Loucy (cell line): ENCODE measurements around the gene ADAMTSL2.

ENCODE experiments used
- H2AFZ ChIP-seq: fragments of 200-600 bp; sonication (generic); 2 replicates; pipeline ENCODE4 v1.6.0; 2016; ENCODE audit warnings: antibody characterized with exemption, mild to moderate bottlenecking, low read length, moderate library complexity
- H3F3A ChIP-seq: fragments of 200-600 bp; 2 replicates; pipeline ENCODE4 v1.6.0; 2016; ENCODE audit warnings: antibody characterized with exemption, low read depth, mild to moderate bottlenecking
- H3K27me3 ChIP-seq: fragments of 200-600 bp; sonication (generic); 2 replicates; pipeline ENCODE4 v1.6.1; 2014; ENCODE audit warnings: low read length, mild to moderate bottlenecking; ENCODE audit not compliant: insufficient read depth, poor library complexity, severe bottlenecking
- H3K36me3 ChIP-seq: fragments of 200-600 bp; sonication (generic); 2 replicates; pipeline ENCODE4 v1.6.1; 2016; ENCODE audit warnings: low read length; ENCODE audit not compliant: insufficient read depth
- H3K4me1 ChIP-seq: fragments of 200-600 bp; sonication (generic); 2 replicates; pipeline ENCODE4 v1.5.1; 2014; ENCODE audit warnings: low read length, mild to moderate bottlenecking; ENCODE audit not compliant: insufficient read depth, poor library complexity, severe bottlenecking
- H3K4me2 ChIP-seq: fragments of 200-600 bp; sonication (generic); 2 replicates; pipeline ENCODE4 v1.6.0; 2014; ENCODE audit warnings: antibody characterized with exemption, low read length, low read depth, mild to moderate bottlenecking; ENCODE audit not compliant: poor library complexity, severe bottlenecking
- H3K4me3 ChIP-seq: fragments of 200-600 bp; sonication (generic); 2 replicates; pipeline ENCODE4 v1.5.1; 2014; ENCODE audit warnings: low read length, mild to moderate bottlenecking, mixed read lengths; ENCODE audit not compliant: poor library complexity, severe bottlenecking
- H3K79me2 ChIP-seq: fragments of 200-600 bp; sonication (generic); 2 replicates; pipeline ENCODE4 v1.6.1; 2014; ENCODE audit warnings: low read length; ENCODE audit not compliant: insufficient read depth
- H3K9ac ChIP-seq: fragments of 200-600 bp; sonication (generic); 2 replicates; pipeline ENCODE4 v1.6.0; 2014; ENCODE audit warnings: mild to moderate bottlenecking, low read depth, low read length, moderate library complexity; ENCODE audit not compliant: poor library complexity, severe bottlenecking
- H3K9me2 ChIP-seq: fragments of 200-600 bp; sonication (generic); replicated peaks from 2 replicates; pipeline ENCODE4 v1.6.1; 2016; ENCODE audit warnings: low read depth, low read length, mixed read lengths
- H3K9me3 ChIP-seq: fragments of 200-600 bp; sonication (generic); 2 replicates; pipeline ENCODE4 v1.6.1; 2014; ENCODE audit warnings: mild to moderate bottlenecking, antibody characterized with exemption, low read length, low read depth; ENCODE audit not compliant: insufficient read depth
- H4K20me1 ChIP-seq: fragments of 200-600 bp; sonication (generic); 2 replicates; pipeline ENCODE4 v1.6.0; 2014; ENCODE audit warnings: antibody characterized with exemption, low read length, mild to moderate bottlenecking; ENCODE audit not compliant: insufficient read depth, poor library complexity, severe bottlenecking
- EZH2phosphoT487 ChIP-seq: fragments of 200-600 bp; IDR thresholded peaks from 2 replicates; pipeline ENCODE4 v1.6.1; 2018; ENCODE audit warnings: antibody characterized with exemption, mild to moderate bottlenecking, moderate library complexity, borderline replicate concordance
- TF ChIP-seq, protein P1 (sequence below): fragments of 200-600 bp; sonication (generic); conservative IDR thresholded peaks from 2 replicates; pipeline ENCODE4 v1.5.1; 2014; ENCODE audit warnings: mild to moderate bottlenecking, antibody characterized with exemption, low read length

Gene ADAMTSL2

DNA sequence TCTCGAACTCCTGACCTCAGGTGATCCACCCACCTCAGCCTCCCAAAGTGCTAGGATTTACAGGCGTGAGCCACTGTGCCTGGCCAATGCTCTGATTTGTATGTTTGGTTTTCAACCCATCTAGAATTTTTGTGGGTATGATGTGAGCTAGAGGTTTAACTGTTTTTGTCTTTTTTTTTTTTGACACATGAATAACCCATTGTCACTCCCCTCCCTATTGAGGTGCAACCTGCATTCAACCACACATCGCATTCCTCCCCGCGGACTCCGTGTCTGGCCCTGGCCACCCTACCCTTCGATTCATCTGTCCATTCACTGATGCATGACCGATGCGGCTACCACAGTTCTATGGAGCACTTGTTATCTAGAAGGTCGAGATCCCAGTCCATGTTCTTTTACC lies 84.2 kb downstream of the ADAMTSL2 start:
- H3K27me3 ChIP-seq = no peaks in the 10 kb centered on the region
- H3K79me2 ChIP-seq = no peaks in the 10 kb centered on the region
- no peak overlapping the region for H3K9ac ChIP-seq
- H3K9me3 ChIP-seq = no peaks in the 10 kb centered on the region
- no peaks in the 10 kb centered on the region for H3K36me3 ChIP-seq
- no peak overlapping the region for H3K4me2 ChIP-seq
- H3K4me1 ChIP-seq = peaks cover 21% of the 10 kb centered on the region
- no peaks in the 10 kb centered on the region for H3K9me2 ChIP-seq
- H4K20me1 ChIP-seq = no peaks in the 10 kb centered on the region
- no peaks in the 10 kb centered on the region for H3F3A ChIP-seq
- H3K4me3 ChIP-seq = no peak overlapping the region
- no peak for TF ChIP-seq EZH2phosphoT487
- TF ChIP-seq, protein P1, sequence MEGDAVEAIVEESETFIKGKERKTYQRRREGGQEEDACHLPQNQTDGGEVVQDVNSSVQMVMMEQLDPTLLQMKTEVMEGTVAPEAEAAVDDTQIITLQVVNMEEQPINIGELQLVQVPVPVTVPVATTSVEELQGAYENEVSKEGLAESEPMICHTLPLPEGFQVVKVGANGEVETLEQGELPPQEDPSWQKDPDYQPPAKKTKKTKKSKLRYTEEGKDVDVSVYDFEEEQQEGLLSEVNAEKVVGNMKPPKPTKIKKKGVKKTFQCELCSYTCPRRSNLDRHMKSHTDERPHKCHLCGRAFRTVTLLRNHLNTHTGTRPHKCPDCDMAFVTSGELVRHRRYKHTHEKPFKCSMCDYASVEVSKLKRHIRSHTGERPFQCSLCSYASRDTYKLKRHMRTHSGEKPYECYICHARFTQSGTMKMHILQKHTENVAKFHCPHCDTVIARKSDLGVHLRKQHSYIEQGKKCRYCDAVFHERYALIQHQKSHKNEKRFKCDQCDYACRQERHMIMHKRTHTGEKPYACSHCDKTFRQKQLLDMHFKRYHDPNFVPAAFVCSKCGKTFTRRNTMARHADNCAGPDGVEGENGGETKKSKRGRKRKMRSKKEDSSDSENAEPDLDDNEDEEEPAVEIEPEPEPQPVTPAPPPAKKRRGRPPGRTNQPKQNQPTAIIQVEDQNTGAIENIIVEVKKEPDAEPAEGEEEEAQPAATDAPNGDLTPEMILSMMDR = no peak
- H2AFZ ChIP-seq = no peak overlapping the region

DNA sequence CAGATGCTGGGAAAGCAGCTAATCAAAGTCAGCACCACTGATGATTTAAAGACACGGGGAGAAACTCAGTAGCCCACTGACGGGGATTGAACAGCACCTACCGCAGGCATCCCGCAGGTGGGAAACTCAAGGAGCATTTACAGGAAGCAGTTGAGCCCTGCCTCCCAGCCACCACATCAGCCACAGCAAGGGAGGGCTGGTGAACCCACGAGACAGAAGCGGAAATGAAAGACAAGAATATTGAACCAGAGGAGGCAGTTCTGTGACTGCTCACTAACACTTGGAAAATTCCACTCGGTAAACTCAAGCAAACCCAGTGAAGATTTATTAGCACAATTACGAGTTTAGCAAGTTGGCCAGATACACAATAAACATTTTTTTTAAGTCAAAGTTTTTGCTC lies 85.3 kb downstream of the ADAMTSL2 start:
- Histone ChIP-seq H3K9me3 (no peaks in the 10 kb centered on the region), H4K20me1 (no peaks in the 10 kb centered on the region), H3K9ac (no peak overlapping the region), H2AFZ (no peak overlapping the region), H3K4me1 (peaks cover 21% of the 10 kb centered on the region), H3K4me2 (peak overlapping the region; percentile 64), H3F3A (no peaks in the 10 kb centered on the region), H3K27me3 (no peaks in the 10 kb centered on the region), H3K36me3 (no peaks in the 10 kb centered on the region), H3K4me3 (peak overlapping the region; percentile 37), H3K79me2 (no peaks in the 10 kb centered on the region), H3K9me2 (no peaks in the 10 kb centered on the region)
- TF ChIP-seq, protein P1 = no peak
- TF ChIP-seq EZH2phosphoT487 = no peak

DNA sequence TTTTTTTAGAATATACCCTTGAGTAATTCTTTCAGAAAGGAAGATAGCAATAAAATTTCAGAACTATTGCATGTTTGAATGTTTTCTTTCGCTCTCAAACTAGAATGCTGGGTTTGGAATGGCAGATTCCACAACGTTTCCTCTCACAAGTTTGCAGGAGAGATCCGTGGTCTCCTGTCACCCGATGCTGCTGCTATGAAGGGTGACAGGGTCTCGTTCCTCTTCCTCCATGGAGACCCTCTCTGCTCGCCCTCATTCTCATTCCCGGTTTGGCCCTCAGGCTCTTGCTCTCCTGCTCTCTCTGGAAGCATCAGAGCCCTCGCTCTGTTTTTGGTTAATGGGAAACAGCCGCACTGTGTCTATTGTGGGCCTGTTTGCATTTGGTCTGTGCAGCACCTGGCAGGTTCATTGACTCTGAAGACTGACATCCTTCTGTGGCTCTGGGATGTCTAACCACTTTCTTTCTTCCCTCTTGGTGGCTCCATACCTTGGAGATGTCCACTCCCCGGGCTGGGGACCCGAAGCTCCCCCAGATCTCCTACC lies 87.3 kb downstream of the ADAMTSL2 start:
- Histone ChIP-seq H3K36me3 (no peaks in the 10 kb centered on the region), H2AFZ (no peak overlapping the region), H3K4me2 (no peak overlapping the region), H4K20me1 (no peaks in the 10 kb centered on the region), H3K27me3 (no peaks in the 10 kb centered on the region), H3K9me2 (no peaks in the 10 kb centered on the region), H3F3A (no peaks in the 10 kb centered on the region), H3K4me1 (peaks cover 21% of the 10 kb centered on the region), H3K9ac (no peak overlapping the region), H3K4me3 (no peak overlapping the region), H3K79me2 (no peaks in the 10 kb centered on the region), H3K9me3 (0 out of 2 replicates have a peak, but pooled peaks cover 5% of the 10 kb centered on the region)
- no peak for TF ChIP-seq EZH2phosphoT487
- TF ChIP-seq, protein P1 = no peak
